OCI-LY1 (cell line): ENCODE data around the gene ZEB1.

Experiments
- CTCF ChIP-seq: fragments of 200-600 bp; sonication (generic), shearing (Covaris generic); IDR thresholded peaks from 2 replicates; pipeline ENCODE4 v1.5.1; 2017; ENCODE audit warnings: mild to moderate bottlenecking, antibody characterized with exemption, low read length, moderate library complexity, mixed read lengths
- EZH2 ChIP-seq: fragments of 200-600 bp; sonication (generic), shearing (Covaris generic); IDR thresholded peaks from 2 replicates; pipeline ENCODE4 v1.8.0; 2017; ENCODE audit warnings: borderline replicate concordance, mixed run types, mild to moderate bottlenecking, antibody characterized with exemption, low read length, moderate library complexity, mixed read lengths

GRCh38 chr10:31294558-31294957 lies 24.5 kb upstream of the ZEB1 start:
- TF ChIP-seq CTCF (no peak), EZH2 (no peak)
